ENCODE measurements around the gene CMTR1.

CMTR1 gene

GRCh38 chr6:37518116-37518515 lies 85.1 kb downstream of the CMTR1 start:
- no peak for DNase-seq (ENCODE audit: low read depth)
- no peak for TF ChIP-seq CTCF (conservative IDR thresholded peaks at IDR 0.05; ENCODE audit: low read depth, low read length)
- no peak overlapping the region for H3K4me3 ChIP-seq (ENCODE audit: low read depth, low read length)

- TF ChIP-seq CTCF (conservative IDR thresholded peaks at IDR 0.05; ENCODE audit: low read depth, low read length): no peak
- no peak overlapping the region for H3K4me3 ChIP-seq (ENCODE audit: low read depth, low read length)
- DNase-seq (ENCODE audit: low read depth): no peak
Observed at GRCh38 chr6:37519461-37519860, 86.4 kb downstream of the CMTR1 start.

- H3K4me3 ChIP-seq (ENCODE audit: low read depth, low read length): no peak overlapping the region
- no peak for DNase-seq (ENCODE audit: low read depth)
- TF ChIP-seq CTCF (conservative IDR thresholded peaks at IDR 0.05; ENCODE audit: low read depth, low read length): no peak
Observed at GRCh38 chr6:37520926-37521325, 87.9 kb downstream of the CMTR1 start.

- TF ChIP-seq CTCF (conservative IDR thresholded peaks at IDR 0.05; ENCODE audit: low read depth, low read length): no peak
- no peak overlapping the region for H3K4me3 ChIP-seq (ENCODE audit: low read depth, low read length)
- no peak for DNase-seq (ENCODE audit: low read depth)
Observed at GRCh38 chr6:37521674-37522073, 88.7 kb downstream of the CMTR1 start.

GRCh38 chr6:37522836-37523235 lies 89.8 kb downstream of the CMTR1 start:
- no peak overlapping the region for H3K4me3 ChIP-seq (ENCODE audit: low read depth, low read length)
- no peak for DNase-seq (ENCODE audit: low read depth)
- TF ChIP-seq CTCF (conservative IDR thresholded peaks at IDR 0.05; ENCODE audit: low read depth, low read length): no peak

- no peak overlapping the region for H3K4me3 ChIP-seq (ENCODE audit: low read depth, low read length)
- no peak for DNase-seq (ENCODE audit: low read depth)
- TF ChIP-seq CTCF (conservative IDR thresholded peaks at IDR 0.05; ENCODE audit: low read depth, low read length): no peak
Observed at GRCh38 chr6:37523412-37523811, 90.4 kb downstream of the CMTR1 start.

- no peak overlapping the region for H3K4me3 ChIP-seq (ENCODE audit: low read depth, low read length)
- no peak for TF ChIP-seq CTCF (conservative IDR thresholded peaks at IDR 0.05; ENCODE audit: low read depth, low read length)
- peak; percentile 42 for DNase-seq (ENCODE audit: low read depth)
Observed at GRCh38 chr6:37524025-37524969, 91.3 kb downstream of the CMTR1 start.
